WTC11 (cell line): ENCODE data around the gene CELF2. TPM values are rescaled to one million over a fixed set of nuclear protein-coding genes. Genes with fewer than 3 reads are reported as not detected.

Source experiments
- ATAC-seq: fragments of 200-7000 bp; cut with Tn5 transposase; 2 replicates; pipeline ENCODE4 v1.10.0; 2021; ENCODE audit warnings: mild to moderate bottlenecking, moderate library complexity
- CTCF ChIA-PET: fragments of 300-600 bp; sonication (Branson Sonifier 250); formaldehyde crosslinking; loops from one replicate; lab custom pipeline; 2021; ENCODE audit warnings: antibody characterized with exemption; lab: Charles Lee
- POLR2A ChIA-PET: fragments of 350-600 bp; sonication (Branson Sonifier 250); formaldehyde crosslinking; loops from one replicate; lab custom pipeline; 2021; ENCODE audit warnings: antibody characterized with exemption; lab: Charles Lee
- DNase-seq: peaks from one replicate; pipeline ENCODE4 v3.0.0; 2021; ENCODE audit warnings: low spot score
- H3K27ac Mint-ChIP-seq: 2 replicates; pipeline ENCODE4 v1.8.0; 2021; ENCODE audit warnings: mixed read lengths
- H3K27me3 Mint-ChIP-seq: 2 replicates; pipeline ENCODE4 v1.8.0; 2021; ENCODE audit warnings: low read depth, mild to moderate bottlenecking, moderate library complexity, mixed read lengths
- H3K36me3 Mint-ChIP-seq: 2 replicates; pipeline ENCODE4 v1.8.0; 2021; ENCODE audit warnings: mixed read lengths
- H3K4me1 Mint-ChIP-seq: 2 replicates; pipeline ENCODE4 v1.8.0; 2022; ENCODE audit warnings: mixed read lengths
- H3K4me3 Mint-ChIP-seq: 2 replicates; pipeline ENCODE4 v1.8.0; 2021; ENCODE audit warnings: mild to moderate bottlenecking, moderate library complexity, mixed read lengths
- H3K9me3 Mint-ChIP-seq: 2 replicates; pipeline ENCODE4 v1.8.0; 2021; ENCODE audit warnings: mixed read lengths
- ARID4B ChIP-seq: sonication (generic); formaldehyde crosslinking; IDR thresholded peaks from 2 replicates; pipeline ENCODE4 v1.8.0; 2023; ENCODE audit warnings: missing genetic modification reagents, mild to moderate bottlenecking, borderline replicate concordance
- ATF6 ChIP-seq: sonication (generic); formaldehyde crosslinking; IDR thresholded peaks from 2 replicates; pipeline ENCODE4 v1.8.1; 2023; ENCODE audit warnings: mild to moderate bottlenecking, missing genetic modification reagents
- E2F5 ChIP-seq: sonication (generic); formaldehyde crosslinking; IDR thresholded peaks from 2 replicates; pipeline ENCODE4 v1.8.1; 2022; ENCODE audit warnings: mild to moderate bottlenecking, moderate library complexity, missing genetic modification reagents
- ERG ChIP-seq: fragments of 250-450 bp; sonication (Bioruptor Pico); IDR thresholded peaks from 2 replicates; pipeline ENCODE4 v1.8.0; 2021; ENCODE audit warnings: mild to moderate bottlenecking
- FOXK1 ChIP-seq: sonication (generic); formaldehyde crosslinking; IDR thresholded peaks from 2 replicates; pipeline ENCODE4 v1.8.0; 2022; ENCODE audit warnings: mild to moderate bottlenecking, moderate library complexity, missing genetic modification reagents
- GABPB1 ChIP-seq: sonication (generic); formaldehyde crosslinking; IDR thresholded peaks from 2 replicates; pipeline ENCODE4 v1.8.1; 2023; ENCODE audit warnings: mild to moderate bottlenecking, missing genetic modification reagents
- JAZF1 ChIP-seq: fragments of 250-450 bp; sonication (Bioruptor Pico); IDR thresholded peaks from 2 replicates; pipeline ENCODE4 v1.9.0; 2021; ENCODE audit warnings: moderate library complexity, mild to moderate bottlenecking, inconsistent platforms
- JUN ChIP-seq: sonication (generic); formaldehyde crosslinking; IDR thresholded peaks from 2 replicates; pipeline ENCODE4 v1.8.0; 2023; ENCODE audit warnings: mild to moderate bottlenecking, missing genetic modification reagents
- MAX ChIP-seq: sonication (generic); formaldehyde crosslinking; IDR thresholded peaks from 2 replicates; pipeline ENCODE4 v1.8.0; 2022; ENCODE audit warnings: mild to moderate bottlenecking, missing genetic modification reagents
- MYBL2 ChIP-seq: sonication (generic); formaldehyde crosslinking; IDR thresholded peaks from 2 replicates; pipeline ENCODE4 v1.8.1; 2023; ENCODE audit warnings: mild to moderate bottlenecking, moderate library complexity, missing genetic modification reagents
- NFYB ChIP-seq: sonication (generic); formaldehyde crosslinking; conservative IDR thresholded peaks from 2 replicates; pipeline ENCODE4 v1.8.0; 2022; ENCODE audit warnings: low read depth, missing genetic modification reagents
- NR2C2 ChIP-seq: sonication (generic); formaldehyde crosslinking; IDR thresholded peaks from 2 replicates; pipeline ENCODE4 v1.8.0; 2022; ENCODE audit warnings: mild to moderate bottlenecking, missing genetic modification reagents
- PREB ChIP-seq: sonication (generic); formaldehyde crosslinking; IDR thresholded peaks from 2 replicates; pipeline ENCODE4 v1.8.1; 2022; ENCODE audit warnings: mild to moderate bottlenecking, missing genetic modification reagents, moderate library complexity, borderline replicate concordance
- SP1 ChIP-seq: sonication (generic); formaldehyde crosslinking; conservative IDR thresholded peaks from 2 replicates; pipeline ENCODE4 v1.8.1; 2022; ENCODE audit warnings: missing genetic modification reagents
- STAT6 ChIP-seq: sonication (generic); formaldehyde crosslinking; conservative IDR thresholded peaks from 2 replicates; pipeline ENCODE4 v1.8.1; 2023; ENCODE audit warnings: mild to moderate bottlenecking, low read depth, missing genetic modification reagents, moderate library complexity
- TCF7 ChIP-seq: sonication (generic); formaldehyde crosslinking; IDR thresholded peaks from 2 replicates; pipeline ENCODE4 v1.8.0; 2022; ENCODE audit warnings: mild to moderate bottlenecking, low read depth, missing genetic modification reagents, moderate library complexity
- TP53 ChIP-seq: sonication (generic); formaldehyde crosslinking; IDR thresholded peaks from 2 replicates; pipeline ENCODE4 v1.8.1; 2023; ENCODE audit warnings: mild to moderate bottlenecking, missing genetic modification reagents
- total RNA-seq: library from RNA; stranded (reverse); gene quantifications from 3 replicates; pipeline ENCODE4 v1.2.3, GENCODE V29; 2021

CELF2 gene
- total RNA-seq, 1 experiment from 2014 or later: 24.6 TPM

- TF ChIP-seq GABPB1 (CRISPR knock-in tag) (no peak), JUN (CRISPR knock-in tag) (no peak), STAT6 (CRISPR knock-in tag) (no peak), TCF7 (CRISPR knock-in tag) (no peak), ARID4B (no peak), NFYB (CRISPR knock-in tag) (no peak), JAZF1 (no peak), ATF6 (no peak), E2F5 (CRISPR knock-in tag) (no peak)
These were observed 262.7 kb downstream of the CELF2 start (continued) for GRCh38 chr10:11280187-11280932.

GRCh38 chr10:11282156-11282555 lies 264.5 kb downstream of the CELF2 start:
- Mint-ChIP-seq H3K9me3 (no peaks in the 10 kb centered on the region), H3K27me3 (no peaks in the 10 kb centered on the region), H3K27ac (no peak overlapping the region), H3K36me3 (no peaks in the 10 kb centered on the region), H3K4me1 (peaks cover 16% of the 10 kb centered on the region), H3K4me3 (no peak overlapping the region)
- ATAC-seq (no peak), DNase-seq (no peak)
- ChIA-PET CTCF (interaction anchor here (1.5 kb wide), 1 partner anchor 12 kb away, joined by 3 read pairs; no protein-coding TSS in a partner anchor), POLR2A (no interaction called here)
- TF ChIP-seq MAX (CRISPR knock-in tag) (no peak), FOXK1 (CRISPR knock-in tag) (no peak), JUN (CRISPR knock-in tag) (no peak), PREB (CRISPR knock-in tag) (no peak), NR2C2 (CRISPR knock-in tag) (no peak), MYBL2 (CRISPR knock-in tag) (no peak), ERG (CRISPR knock-in tag) (no peak), SP1 (CRISPR knock-in tag) (no peak), TP53 (CRISPR knock-in tag) (no peak), ARID4B (no peak)
